Measurements from ENCODE around the gene AKAP6.

Gene AKAP6

DNA sequence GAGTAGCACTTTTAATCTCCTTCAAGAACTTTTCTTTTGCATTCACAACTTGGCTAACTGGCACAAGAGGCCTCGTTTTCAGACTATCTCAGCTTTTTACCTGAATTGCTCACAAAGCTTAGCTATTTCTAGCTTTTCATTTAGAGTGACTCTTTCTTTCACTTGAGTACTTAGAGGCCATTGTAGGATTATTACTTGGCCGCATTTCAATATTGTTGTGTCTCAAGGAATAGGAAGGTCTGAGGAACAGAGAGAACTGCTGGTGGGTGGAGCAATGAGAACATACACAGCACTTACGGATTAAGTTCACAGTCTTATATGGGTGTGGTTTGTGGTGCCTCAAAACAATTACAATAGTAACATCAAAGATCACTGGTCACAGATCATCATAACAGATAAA, 384.8 kb downstream of the AKAP6 start:
- no peak for DNase-seq (ENCODE audit: low read depth)
- no peak overlapping the region for H3K4me3 ChIP-seq (ENCODE audit: low read depth, low read length)
- TF ChIP-seq, protein P1, sequence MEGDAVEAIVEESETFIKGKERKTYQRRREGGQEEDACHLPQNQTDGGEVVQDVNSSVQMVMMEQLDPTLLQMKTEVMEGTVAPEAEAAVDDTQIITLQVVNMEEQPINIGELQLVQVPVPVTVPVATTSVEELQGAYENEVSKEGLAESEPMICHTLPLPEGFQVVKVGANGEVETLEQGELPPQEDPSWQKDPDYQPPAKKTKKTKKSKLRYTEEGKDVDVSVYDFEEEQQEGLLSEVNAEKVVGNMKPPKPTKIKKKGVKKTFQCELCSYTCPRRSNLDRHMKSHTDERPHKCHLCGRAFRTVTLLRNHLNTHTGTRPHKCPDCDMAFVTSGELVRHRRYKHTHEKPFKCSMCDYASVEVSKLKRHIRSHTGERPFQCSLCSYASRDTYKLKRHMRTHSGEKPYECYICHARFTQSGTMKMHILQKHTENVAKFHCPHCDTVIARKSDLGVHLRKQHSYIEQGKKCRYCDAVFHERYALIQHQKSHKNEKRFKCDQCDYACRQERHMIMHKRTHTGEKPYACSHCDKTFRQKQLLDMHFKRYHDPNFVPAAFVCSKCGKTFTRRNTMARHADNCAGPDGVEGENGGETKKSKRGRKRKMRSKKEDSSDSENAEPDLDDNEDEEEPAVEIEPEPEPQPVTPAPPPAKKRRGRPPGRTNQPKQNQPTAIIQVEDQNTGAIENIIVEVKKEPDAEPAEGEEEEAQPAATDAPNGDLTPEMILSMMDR (IDR thresholded peaks at IDR 0.05; ENCODE audit: insufficient read depth, low read depth, low read length, missing control alignments) = no peak

DNA sequence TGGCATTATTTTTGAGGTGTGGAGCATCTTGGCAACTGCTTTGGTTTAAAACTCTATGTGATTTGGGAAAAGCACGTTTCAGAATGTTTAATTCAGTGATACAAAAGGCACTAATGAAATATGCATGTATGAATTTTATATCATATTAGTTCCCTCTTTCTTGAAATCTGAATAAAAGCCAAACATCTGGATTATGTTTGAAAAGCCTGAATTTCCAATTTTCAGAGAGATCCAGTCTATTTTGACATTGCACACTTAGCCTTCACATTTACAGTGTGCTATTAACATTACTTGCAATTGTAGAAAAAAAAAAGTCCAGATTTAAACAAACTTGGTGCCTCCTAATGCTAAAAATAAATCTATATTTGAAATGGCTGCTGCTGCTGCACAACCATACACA, 390.5 kb downstream of the AKAP6 start:
- no peak overlapping the region for H3K4me3 ChIP-seq (ENCODE audit: low read depth, low read length)
- DNase-seq (ENCODE audit: low read depth) = no peak
- TF ChIP-seq, protein P1 (IDR thresholded peaks at IDR 0.05; ENCODE audit: insufficient read depth, low read depth, low read length, missing control alignments) = no peak

DNA sequence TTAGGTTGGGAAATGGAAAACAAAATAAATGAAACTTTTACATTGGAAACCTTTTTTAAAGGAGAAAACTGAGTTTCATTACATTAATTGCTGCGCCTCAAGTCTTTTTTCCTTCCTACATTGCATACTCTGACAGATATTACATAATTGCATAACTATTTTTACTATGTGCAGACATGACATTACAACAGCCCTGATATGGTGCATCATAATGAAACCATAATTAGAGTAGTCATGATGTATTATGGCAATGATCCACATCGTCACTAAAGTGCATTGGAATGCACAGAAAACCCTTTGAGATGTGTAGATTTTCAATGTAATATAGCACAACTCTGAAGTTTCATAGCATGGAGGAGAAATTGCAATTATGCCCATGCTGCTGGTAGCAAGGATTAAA, 391.8 kb downstream of the AKAP6 start:
- no peak overlapping the region for H3K4me3 ChIP-seq (ENCODE audit: low read depth, low read length)
- DNase-seq (ENCODE audit: low read depth) = no peak
- TF ChIP-seq, protein P1 (IDR thresholded peaks at IDR 0.05; ENCODE audit: insufficient read depth, low read depth, low read length, missing control alignments) = no peak

DNA sequence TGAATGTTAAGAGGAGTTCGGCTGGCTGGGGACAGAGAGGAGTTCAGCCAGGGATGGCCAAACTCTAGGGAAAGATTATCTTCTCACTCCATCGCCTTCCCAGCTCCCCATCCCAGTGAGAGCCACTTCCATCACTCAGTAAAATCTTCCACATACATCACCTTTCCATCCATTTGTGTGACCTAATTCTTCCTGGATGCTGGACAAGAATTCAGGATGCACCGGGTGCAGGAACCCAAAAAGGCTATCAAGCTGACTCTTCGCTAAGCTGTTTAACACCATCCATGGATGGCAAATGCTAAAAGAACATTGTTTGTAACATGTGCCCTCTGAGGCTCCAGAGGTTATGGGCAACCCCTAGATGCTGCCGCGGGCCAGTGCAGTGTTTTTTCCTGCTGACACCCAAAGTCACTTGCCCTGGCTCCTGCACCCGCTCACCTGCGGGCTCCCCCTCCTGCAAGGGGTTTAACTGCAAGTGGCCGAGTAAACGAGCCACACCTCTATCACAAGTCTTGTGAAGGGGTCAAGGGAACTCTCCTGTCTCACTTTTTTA, 393.6 kb downstream of the AKAP6 start:
- H3K4me3 ChIP-seq (ENCODE audit: low read depth, low read length) = no peak overlapping the region
- TF ChIP-seq, protein P1 (IDR thresholded peaks at IDR 0.05; ENCODE audit: insufficient read depth, low read depth, low read length, missing control alignments) = no peak
- no peak for DNase-seq (ENCODE audit: low read depth)

DNA sequence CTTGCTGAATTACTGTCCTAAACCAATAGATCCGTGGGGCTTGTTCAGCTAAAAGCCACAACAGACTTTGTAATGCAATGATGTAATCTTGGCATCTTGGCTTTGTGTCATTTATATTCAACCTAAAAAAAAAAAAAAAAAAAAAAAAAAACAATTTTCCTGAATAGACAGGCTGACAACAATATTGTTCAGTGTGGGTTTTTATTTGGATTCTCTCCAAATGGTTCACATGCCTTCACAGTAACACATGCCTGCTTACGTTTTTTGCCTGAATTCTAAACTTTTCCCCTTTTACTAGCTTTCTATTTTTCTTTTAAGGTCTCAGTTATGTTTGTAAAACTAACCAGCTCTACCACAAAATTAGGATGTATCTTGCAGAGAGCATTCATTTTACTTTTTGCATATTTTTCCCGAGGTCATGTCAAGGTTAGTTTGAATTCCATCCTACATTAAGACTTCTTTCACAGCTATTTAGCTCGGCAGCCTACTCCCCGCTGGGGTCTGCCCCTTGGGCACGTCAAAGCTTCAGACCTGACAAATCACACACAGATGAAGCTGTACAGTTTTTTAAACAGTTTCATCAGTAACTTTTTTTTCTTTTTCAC, 395.9 kb downstream of the AKAP6 start:
- DNase-seq (ENCODE audit: low read depth) = no peak
- H3K4me3 ChIP-seq (ENCODE audit: low read depth, low read length) = no peak overlapping the region
- TF ChIP-seq, protein P1 (IDR thresholded peaks at IDR 0.05; ENCODE audit: insufficient read depth, low read depth, low read length, missing control alignments) = no peak

DNA sequence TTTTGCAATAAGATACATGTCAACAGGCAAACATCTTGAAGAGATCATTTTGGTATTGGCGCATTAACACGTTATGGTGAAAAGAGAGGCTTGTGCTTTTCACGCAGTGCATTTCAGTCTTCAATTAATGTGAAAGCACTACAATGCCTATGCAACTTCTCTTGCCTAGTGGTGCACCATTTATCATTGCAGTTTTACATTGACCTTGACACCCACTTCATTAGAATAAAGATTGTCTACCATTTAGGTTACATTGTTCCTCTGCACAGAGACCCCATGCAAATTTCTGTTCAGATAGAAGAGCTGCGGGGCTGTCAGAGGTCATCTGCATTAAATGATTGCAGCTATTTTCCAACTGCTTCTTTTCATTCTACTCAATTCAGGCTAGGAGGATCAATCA, 397.4 kb downstream of the AKAP6 start:
- TF ChIP-seq, protein P1 (IDR thresholded peaks at IDR 0.05; ENCODE audit: insufficient read depth, low read depth, low read length, missing control alignments) = no peak
- no peak for DNase-seq (ENCODE audit: low read depth)
- H3K4me3 ChIP-seq (ENCODE audit: low read depth, low read length) = no peak overlapping the region

DNA sequence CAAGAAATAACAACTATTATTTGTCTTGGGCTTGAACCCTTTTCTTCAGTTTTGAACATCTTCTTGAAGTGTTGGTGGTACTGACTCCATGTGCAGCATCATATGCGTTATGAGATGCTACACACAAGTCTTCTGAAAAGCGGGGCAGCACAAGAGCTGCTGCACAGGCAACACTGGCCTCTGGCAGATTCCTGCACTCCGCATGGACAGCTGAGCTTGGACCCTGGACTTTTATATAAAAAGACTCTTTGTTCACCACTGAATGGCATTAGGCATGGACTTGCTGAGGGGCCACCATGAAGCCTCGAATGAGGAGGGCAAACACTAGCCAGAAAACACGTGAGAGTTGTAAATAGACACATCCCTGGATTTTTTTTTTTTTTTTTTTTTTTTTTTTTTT, 398.7 kb downstream of the AKAP6 start:
- TF ChIP-seq, protein P1 (IDR thresholded peaks at IDR 0.05; ENCODE audit: insufficient read depth, low read depth, low read length, missing control alignments) = no peak
- DNase-seq (ENCODE audit: low read depth) = no peak
- H3K4me3 ChIP-seq (ENCODE audit: low read depth, low read length) = no peak overlapping the region

All from GM12865 (cell line).